HG03159 (cell line): ENCODE measurements around the gene NUDT6.
A peak's percentile ranks its signal among the peaks of the same experiment; 100 is the strongest.

Experiments used
- ATAC-seq: cut with Tn5 transposase; IDR thresholded peaks from one replicate; pipeline ENCODE4 v1.9.1; 2021; ENCODE audit warnings: mild to moderate bottlenecking, moderate library complexity; ENCODE audit not compliant: unreplicated experiment

Gene NUDT6

DNA sequence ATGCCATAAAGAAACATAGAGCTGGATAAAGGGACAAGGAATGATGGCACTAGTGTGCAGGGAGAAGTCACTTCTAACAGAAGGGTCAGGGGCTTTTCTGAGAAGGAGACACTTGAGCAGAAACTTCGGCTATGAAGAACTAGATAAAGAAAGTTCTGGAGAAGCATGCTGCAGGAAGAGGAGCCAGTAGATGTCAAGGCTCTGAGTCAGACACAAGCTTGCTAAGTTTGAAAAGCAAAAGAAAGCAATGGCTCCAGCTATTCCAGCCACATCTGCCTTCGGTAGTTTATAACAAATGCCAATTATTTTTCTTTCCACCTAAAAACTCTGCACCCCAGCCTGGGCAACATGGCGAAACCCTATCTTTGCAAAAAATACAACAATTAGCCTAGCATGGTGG lies 7.5 kb downstream of the NUDT6 start:
- ATAC-seq: no peak

DNA sequence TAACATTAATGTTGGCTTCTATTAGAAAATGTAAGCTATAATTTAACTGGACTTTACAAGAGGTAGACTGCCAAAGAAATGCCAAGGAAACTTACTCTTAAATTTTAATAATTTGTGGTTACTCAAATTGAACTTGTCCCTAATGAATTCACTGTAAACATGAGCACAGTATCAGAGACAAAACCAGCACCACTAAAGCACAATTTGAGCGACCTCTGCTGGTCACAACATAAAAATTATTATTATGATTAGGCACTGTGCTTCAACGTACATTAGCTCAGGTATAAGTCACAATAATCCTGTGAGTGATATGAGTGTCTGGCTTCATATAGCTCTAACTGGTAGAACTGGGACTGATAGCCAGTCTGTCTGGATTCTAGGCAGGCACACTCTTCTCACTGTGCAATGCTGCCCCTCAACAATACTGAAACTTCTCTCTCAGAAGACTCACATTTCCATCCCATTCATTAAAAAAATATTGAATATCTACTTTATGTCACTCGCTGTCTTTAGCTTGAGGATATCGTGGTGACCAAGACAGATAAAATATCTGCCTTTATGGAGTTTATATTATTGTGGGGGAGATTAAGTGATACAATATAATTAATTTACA lies 8.0 kb downstream of the NUDT6 start:
- peak; percentile 98 for ATAC-seq

DNA sequence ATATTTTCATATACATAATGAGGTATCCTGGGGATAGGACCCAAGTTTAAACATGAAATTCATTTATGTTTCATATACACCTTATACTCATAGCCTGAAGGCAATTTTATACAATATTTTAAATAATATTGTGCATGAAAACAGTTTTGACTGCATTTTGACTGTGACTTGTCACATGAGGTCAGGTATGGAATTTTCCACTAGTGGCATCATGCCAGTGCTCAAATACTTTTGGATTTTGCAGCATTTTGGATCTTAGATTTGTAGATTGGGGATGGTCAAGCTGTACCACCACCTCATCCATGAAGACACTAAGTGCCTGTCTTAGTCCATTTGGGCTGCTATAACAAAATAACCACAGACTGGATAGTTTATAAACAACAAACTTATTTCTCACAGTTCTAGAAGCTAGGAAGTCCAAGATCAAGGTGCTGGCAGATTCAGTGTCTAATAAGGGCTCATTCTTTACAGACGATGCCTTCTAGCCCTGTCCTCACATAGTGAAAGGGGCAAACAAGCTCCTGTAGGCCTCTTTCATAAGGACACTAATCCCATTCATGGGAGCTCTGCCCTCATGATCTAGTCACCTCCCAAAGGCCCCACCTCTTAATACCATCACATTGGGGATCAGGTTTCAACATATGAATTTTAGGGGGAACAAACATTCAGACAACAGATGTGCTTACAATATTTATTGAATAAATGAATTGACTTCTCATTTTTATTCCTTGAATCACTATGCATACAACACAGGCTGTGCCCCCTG lies 9.4 kb downstream of the NUDT6 start:
- ATAC-seq: no peak

DNA sequence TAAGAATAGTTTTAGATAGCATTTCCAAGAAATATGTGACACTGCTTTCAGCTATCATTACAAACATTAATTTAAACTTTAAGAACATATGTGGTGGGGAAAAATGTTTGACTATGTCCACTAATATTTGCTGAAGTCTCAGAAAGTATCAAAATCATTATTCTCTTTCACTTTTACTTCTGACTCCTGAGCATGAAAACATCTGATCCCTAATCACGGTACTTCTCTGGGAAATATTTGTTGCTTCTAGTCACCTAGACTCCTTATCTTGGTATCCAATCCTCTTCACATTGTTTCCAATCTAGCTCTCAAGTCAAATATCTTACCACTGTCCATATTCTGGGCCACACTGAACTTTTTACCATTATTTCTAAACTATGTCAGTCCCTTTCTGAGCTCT lies 10.8 kb downstream of the NUDT6 start:
- no peak for ATAC-seq

DNA sequence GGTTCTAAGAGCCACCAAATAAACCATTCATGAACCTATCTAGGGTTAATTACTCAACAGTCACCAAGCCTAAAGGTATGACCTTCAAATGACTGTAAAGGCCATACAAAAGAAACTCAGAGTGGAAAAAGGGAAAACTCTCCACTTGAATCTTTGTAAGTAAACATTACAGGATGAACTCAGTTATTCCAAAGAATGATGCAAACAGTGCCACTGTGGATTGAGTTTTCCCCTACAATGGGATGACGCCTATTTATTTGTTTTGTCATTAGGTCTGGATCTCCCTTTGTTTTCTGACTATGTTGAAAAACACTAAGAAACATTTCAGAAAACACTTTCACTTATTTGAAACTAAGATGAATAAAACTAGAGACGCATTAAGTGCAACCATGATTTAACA lies 12.7 kb downstream of the NUDT6 start:
- ATAC-seq: no peak

DNA sequence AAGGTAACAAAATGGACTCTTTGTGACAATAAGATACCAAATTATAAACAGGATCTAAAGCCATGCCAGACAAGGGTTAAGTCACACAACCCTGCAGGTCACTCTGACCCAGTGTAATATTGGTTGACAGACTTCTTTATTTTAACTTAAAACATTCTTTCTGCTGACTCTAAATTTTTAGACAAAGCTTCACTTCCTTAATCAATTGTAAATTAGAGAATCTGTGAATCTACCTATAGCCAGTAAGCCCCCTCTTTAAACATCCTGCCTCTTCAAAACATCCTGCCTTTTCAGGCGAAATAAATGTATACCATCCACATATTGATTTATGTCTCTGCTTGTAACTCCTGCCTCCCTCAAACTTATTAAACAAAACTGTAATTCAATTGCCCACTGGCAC lies 14.2 kb downstream of the NUDT6 start:
- ATAC-seq: no peak

DNA sequence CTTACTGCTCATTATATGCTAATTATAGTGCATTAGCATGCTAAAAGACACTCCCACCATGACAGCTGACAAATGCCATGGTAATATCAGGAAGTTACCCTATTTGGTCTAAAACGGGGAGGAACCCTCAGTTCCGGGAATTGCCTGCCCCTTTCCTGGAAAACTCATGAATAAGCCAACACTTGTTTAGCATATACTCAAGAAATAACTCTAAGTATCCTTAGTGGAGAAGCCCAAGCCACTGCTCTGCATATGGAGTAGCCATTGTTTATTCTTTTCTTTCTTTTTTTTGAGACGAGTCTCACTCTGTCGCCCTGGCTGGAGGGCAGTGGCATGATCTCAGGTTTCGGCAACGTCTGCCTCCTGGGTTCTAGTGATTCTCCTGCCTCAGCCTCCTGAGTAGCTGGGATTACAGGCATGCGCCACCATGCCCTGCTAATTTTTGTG lies 15.5 kb downstream of the NUDT6 start:
- ATAC-seq: no peak

DNA sequence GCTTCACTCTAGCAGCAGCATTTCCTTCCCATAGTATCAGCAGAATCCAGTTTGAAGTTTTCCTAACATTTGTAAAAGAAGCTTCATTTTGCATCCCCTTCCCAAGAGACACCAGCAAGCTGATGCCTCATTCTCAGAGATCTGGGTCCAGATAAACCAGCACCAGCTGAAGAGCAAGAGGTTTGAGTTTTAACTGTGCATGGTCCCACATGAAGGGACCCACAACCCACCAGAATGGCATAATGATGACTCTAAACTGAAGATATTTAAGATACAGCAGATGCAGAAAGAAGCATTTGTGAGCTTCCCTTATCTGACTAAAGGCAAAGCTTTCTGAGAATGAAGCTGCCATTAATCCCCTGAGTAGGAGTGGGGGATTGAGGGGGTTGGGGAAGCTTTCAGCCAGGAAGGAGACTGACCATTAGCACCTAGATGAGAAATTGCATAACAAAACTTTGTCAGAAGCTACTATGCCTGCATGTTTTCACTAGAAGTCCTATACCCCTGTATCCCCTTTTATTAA lies 18.6 kb downstream of the NUDT6 start:
- ATAC-seq: no peak

DNA sequence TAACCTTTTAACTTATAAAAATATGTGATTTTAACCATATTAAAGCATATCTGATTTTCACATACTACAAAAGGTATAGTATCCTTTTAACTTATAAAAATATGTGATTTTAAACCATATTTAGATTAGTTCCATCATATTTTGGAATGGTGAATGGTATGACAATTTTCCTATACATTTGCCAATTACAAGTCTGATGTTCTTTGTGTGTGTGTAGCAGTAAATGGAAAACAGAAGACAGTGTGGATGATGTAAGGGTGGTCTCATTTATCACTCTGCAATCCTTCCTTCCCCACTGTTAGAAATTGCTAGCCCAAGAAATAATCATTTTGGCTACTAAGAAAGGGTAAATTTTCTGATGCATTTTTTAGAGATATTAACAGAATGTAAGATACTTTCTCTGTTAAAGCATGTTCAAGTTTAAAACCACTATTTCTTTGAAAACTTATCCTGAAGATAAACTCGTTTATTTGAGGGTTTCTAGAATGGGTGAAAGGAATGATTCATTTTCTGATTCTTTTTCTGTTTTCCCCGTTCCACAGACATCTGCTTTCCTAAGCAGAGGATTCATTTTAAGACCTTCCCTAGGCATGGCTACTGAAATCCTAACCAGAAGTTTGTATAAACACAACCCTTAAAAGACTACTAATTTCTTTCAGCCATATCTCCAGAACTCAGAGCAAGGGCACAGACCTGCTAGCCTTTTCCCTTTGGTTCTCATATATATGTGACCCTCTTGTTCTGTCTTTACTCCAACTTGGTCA lies 21.0 kb downstream of the NUDT6 start:
- ATAC-seq: no peak

DNA sequence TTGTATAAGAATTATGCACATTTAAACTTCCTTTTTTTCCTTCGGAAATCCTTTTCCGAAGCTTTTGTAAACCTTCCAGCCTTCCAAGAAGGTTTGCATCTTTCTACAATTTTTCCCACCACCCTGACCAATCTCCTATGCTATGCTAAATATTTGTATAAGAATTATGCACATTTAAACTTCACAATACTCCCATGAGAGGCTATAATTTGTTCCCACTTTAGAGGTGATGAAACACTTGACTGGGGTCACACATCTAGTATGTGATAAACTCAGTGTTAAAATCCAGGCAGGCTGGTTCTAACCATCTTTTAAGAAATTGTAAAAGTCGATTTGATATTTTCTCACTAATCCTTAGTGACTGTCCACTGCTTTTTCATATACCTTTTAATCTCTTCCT lies 22.1 kb downstream of the NUDT6 start:
- no peak for ATAC-seq

DNA sequence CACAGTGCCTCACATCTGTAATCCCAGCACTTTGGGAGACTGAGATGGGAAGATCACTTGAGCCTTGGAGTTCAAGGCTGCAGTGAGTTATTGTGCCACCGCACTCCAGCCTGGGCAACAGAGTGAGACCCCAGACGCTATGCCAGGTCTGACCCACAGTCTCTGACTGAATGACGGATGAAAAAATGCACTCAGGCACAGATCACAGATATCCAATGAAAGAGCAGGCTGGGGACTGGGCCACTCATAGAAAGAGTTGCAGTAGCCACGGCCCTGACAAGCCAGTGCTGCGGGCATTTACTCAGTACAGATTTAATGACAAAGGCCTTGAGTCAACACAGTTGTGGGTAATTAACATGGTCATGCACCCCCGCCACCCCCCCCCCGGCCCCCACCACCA lies 22.7 kb downstream of the NUDT6 start:
- no peak for ATAC-seq

DNA sequence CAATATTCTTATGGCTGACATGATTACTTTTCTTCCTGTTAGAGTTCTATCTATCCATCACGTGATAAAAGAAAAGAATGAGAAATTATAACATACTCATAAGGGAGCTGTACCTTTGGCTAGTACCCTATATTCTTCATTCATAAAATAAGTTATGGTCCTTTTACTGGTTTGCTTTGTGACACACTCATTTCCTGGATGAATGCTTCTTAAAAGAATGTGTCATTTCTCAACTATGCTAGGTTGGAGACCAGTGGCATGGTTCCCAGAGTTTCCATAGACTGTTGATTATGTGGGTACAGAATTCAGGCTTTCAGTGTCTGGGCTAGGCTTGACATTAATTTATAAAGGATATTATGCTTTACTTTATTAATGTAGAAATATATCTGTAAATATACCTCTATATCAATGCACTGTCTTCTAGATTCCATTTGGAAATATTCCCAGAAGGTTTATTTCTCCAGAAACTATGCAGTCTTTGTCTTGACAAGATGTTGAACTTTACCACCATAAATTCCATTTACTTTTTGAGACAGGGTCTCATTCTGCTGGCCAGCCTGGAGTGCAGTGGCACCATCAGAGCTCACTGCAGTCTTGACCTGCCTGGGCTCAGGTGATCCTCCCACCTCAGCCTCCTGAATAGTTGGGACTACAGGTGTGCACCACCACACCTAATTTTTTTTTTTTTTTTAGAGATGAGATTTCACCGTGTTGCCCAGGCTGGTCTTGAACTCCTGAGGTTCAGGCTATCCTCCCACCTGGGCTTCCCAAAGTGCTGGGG lies 23.8 kb downstream of the NUDT6 start:
- no peak for ATAC-seq

DNA sequence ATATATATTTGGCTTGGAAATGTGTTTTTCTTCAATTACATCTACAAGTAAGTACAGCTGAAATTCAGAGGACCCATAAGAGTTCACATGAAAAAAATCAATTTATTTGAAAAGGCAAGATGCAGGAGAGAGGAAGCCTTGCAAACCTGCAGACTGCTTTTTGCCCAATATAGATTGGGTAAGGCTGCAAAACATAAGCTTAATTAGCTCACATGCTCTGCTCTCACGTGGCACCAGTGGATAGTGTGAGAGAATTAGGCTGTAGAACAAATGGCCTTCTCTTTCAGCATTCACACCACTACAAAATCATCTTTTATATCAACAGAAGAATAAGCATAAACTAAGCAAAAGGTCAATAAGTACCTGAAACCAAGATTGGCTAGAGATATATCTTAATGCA lies 26.1 kb downstream of the NUDT6 start:
- no peak for ATAC-seq

DNA sequence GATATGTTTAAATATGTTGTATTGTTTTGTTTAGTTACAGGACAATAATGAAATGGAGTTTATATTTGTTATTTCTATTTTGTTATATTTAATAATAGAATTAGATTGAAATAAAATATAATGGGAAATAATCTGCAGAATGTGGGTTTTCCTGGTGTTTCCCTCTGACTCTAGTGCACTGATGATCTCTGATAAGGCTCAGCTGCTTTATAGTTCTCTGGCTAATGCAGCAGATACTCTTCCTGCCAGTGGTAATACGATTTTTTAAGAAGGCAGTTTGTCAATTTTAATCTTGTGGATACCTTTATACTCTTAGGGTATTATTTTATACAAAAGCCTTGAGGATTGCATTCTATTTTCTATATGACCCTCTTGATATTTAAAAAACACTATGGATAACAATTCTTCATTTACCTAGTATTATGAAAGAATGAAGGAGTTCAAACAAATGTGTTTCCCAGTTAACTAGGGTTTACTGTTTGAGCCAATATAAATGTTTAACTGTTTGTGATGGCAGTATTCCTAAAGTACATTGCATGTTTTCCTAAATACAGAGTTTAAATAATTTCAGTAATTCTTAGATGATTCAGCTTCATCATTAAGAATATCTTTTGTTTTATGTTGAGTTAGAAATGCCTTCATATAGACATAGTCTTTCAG lies 26.9 kb downstream of the NUDT6 start:
- ATAC-seq: no peak

DNA sequence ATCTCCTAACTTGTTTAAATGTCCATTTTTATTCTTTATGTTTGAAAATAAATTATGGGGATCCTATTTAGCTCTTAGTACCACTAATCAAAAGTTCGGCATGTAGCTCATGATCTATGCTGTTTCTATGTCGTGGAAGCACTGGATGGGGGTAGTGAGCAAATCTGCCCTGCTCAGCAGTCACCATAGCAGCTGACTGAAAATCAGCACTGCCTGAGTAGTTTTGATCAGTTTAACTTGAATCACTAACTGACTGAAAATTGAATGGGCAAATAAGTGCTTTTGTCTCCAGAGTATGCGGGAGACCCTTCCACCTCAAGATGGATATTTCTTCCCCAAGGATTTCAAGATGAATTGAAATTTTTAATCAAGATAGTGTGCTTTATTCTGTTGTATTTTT lies 27.6 kb downstream of the NUDT6 start:
- ATAC-seq: no peak

DNA sequence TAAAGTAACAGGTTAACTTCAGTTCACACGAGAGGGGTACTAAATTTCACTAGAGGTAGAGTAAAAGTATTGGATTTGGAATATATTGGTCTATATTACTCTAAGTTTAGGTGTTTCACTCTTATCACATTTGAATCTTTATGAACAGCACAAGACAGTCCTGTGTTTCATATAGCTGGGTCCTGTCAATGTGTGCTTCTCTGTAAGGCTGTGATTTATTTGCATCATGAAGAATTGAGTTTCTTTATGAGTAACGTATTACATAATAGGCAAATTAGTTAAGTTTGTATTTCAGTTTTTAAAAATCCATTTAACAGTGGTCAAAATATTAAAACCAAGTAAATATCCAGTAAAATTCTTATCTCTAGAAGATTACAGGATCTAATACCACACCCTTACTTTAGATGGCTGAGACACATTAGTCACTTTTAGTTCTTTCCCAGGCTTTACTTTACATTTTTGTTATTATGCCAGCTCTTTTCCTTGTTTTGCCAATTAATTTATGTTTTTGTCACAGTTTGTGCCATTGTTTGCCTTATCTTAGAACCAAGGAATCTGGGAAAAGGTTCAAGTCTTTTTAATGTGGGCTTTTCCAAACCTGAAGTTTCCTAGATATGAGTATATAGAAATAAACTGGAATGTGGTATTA lies 32.1 kb downstream of the NUDT6 start:
- ATAC-seq: peak; percentile 83

DNA sequence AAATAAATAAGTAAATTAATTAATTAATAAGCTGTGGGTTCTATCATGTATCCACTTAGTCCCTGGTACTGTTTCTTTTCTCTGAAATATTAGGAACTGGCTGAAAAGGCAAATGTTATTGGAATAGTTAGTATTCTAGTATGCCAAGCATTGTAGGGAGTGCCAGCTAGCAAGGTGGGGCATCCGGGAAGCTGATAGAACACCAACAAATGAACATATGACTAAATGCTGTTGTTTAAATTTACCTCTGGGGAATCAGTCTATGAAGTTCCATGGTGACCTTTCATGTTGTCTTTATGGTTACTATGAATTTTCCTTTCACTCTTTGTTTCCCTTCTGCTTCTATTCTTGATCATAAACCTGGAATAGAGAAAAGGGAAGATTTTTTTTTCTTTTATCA lies 32.7 kb downstream of the NUDT6 start:
- no peak for ATAC-seq

DNA sequence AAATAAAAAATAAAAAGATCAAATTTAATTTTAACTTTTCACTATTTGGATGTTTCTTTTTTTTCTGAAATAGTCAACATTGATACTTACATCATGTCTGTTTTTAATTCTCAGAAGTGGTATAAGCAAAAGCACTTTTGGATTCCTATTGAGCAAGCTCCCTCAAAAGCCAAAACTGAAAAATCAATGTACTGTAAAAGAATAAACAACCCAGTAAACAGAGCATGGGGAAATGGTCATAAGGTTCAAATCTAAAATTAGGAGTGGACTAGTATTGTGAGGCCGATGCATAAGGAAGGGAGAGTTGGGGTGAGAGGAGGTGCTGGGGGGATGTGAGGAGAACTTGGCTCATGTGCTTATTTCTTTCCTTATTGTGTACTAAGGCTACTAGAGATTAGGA lies 37.9 kb downstream of the NUDT6 start:
- no peak for ATAC-seq

DNA sequence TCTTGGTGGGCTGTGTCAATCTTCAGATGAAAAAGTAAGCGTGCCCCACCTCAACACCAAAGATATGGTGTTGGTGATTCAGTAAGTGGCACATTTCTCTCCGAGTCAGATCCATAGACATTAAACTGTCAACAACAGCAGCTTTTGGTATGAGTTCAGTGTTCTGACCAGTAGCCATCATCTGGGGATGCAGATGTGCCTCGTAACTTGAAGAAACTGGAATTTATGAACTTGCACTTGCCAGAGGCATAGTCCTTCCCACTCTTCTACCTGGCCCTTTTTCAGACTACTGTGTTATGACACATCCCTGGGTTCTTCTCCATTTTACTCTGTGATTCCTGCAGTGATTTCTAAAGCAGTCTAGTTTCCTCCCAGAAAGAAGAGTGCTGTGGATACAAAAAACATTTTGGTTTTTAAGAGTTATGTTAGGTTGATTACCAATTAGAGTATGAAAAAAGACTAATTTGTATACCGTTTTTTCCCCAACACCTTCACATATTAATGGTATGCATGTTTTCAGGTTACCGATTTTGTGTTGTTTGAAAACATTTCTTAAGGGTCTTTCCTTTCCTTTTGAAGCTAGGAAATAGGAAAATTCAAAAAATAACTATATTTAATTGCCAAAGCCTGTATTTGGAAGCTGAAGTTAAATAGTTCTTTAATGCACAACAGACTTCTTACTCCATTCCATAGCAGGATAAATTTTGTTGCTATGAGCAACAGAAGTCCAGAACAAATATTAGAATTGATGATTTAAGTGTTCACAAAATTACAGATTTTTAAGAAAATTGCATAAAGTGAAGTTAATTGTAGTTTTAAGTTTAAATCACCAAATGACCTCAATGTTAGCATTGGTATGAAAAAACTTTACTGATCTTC lies 39.3 kb downstream of the NUDT6 start:
- no peak for ATAC-seq
